Germinal center (tissue), 1 donor: ENCODE measurements around the gene GLDN.
"Not testable (repeated sequence)": the region's sequence is repeated elsewhere in the genome, so short reads cannot be mapped to it uniquely, and the experiment has no call there.

ENCODE experiments used
- DNase-seq: peaks from one replicate; pipeline ENCODE4 v3.0.0; 2012; ENCODE audit warnings: mixed read lengths, low spot score

The GLDN gene

DNA sequence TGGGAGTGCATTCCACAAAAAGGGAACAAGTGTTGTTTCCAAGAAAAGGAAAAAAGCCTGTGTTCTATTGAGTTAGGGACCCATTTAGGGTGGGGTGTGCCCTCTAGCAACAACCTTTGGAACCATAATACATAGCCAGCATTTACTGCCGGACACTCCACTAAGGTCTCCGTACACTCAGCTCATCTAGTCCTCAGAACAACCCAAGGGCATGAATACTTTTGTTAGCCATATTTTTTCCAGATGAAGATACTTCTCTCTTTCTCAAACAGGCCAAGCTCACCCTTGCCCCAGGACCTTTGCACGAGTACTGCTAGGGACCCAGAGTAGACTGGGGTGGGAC, 46.2 kb downstream of the GLDN start:
- DNase-seq, result no peak

DNA sequence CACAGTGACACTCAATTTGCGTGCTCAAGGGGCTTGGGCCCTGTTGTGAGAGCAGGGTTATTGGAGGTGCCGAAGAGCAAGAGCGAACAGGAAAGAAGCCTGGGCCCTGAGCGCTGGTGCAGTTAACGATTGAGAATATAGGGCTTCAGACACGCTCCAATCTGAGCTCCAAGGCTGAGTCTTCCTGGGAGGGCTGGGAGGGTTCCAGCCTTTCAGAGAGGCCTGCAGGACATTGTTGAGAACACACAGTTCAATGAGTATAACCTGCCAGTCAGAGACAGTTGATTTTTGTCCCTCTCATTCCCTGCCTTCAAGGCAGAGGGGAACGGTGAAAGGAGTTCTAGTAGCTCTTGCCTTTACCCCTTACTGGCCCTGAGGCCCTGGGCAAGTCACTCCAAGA, 47.3 kb downstream of the GLDN start:
- DNase-seq, result no peak

DNA sequence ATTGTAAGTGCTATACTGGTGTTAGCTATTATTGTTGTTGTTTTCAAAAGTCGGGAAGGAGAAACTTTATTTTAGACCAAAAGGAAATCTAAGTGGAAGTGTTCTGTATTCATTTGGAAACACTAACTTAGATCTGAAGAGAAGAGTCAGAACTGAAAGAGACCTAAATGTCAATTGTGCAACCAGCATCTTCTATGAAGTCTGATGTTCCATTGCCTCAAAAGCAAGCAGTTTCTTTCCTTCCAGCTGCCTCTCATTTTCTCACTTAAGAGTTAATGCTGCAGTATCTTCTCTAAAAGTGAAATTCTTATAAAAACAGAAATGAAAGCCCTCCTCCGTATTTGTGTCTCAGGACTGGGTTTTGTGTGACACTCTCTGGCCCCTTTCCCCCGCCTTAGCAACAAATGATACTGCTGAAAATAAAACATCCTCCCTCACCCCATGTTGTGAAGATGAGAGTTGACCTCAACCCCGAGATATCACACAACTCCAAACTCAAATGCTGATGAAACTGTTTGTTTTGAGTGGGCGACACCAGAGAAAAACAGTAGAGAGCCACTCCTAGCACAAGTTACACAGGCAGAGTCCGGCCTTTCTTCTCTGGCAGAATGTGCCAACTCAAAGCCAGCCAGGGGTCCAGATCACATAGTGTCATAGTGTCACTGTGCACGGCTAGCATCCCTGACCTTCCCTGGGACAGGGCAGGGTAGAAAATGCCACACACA, 48.9 kb downstream of the GLDN start:
- DNase-seq, result no peak

DNA sequence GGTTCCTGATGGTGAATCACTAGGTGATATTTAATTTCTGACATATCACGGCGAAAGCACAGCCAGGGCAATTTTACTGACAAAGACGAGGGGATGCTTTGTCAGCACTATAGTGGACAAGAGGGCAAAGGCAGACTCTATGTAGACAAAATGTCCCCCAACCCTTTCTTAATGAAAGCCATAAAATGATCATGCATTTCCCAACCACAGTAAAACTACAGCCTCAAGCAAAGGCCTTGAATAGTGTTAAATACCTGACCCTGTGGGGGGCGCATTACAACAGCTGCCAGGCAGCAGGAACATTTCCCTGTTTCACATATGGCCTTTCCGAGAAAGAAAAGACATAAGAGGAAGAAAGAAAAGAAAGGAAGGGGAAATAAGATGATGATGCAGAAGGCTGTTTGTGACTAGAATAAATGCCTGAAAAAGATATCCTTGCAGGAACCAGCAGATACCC, 49.5 kb downstream of the GLDN start:
- DNase-seq, result no peak

DNA sequence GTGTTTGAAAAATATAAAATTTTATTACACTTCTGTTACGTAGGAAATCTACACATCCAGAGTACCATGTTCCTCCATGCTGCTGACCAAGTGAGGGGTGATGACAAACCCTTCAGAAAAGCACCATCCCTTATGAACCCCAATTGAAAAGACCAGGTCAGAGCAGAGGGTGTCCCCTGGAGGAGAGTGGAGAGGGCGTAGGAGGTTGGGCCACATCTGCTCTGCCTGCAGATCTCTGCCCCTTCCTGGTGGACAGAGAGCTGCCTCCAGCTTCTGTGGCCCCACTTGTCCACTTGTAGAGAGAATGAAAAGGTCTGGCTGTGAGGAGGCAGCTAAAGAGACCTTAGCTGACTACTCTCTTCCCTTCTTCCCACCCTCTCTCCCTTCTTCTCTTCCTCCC, 55.5 kb downstream of the GLDN start:
- DNase-seq, result no peak

DNA sequence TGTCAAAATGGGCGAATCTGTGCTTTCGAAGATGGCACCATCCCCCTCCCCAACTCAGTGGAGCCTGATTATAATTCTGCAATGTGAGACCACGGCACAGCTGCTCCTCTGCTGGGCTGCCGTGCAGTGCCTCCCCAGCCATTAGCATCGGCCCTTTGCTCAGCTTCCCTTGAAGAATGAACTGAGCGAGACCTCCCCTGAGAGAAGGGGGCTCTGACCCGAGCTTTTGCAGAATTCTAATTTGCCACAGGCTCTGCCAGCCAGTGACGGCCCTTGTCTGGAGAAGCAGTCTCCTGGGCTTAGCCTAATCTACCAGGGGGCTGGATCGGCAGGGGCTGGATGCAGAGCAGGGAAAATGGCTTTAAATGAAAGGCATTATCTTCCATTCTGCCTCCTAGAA, 57.2 kb downstream of the GLDN start:
- DNase-seq, result no peak

DNA sequence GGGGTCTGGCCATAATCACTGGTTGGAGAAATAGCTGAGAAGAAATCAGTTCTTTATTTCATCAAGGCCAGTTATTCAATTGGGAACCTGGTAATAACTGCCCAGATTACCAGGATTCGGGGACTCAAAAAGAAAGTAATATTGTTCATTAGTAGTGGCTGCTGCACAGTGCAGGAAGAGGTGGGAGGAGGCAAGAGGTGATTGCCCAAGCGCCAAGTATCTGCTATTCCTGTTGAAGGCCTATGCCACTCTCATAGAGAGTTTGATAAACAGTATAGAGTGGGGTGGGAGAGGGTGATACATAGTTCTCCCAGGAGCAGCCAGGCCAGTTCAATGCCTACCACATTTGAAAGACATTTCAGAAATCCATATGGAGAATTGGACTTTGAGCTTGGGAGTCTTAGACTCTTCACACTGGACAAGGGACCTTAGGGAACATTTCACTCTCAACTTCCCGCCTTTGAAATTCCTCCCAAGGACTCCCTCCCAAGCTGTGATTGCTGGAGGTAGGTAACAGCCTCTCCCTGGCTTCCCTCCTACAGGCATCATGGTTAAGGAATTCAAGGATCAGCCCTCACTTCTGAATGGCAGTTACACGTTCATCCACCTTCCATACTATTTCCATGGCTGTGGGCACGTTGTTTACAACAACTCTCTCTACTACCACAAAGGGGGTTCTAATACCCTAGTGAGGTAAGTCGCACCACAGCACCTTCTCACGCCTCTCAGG, 59.8 kb downstream of the GLDN start:
- DNase-seq, result no peak

DNA sequence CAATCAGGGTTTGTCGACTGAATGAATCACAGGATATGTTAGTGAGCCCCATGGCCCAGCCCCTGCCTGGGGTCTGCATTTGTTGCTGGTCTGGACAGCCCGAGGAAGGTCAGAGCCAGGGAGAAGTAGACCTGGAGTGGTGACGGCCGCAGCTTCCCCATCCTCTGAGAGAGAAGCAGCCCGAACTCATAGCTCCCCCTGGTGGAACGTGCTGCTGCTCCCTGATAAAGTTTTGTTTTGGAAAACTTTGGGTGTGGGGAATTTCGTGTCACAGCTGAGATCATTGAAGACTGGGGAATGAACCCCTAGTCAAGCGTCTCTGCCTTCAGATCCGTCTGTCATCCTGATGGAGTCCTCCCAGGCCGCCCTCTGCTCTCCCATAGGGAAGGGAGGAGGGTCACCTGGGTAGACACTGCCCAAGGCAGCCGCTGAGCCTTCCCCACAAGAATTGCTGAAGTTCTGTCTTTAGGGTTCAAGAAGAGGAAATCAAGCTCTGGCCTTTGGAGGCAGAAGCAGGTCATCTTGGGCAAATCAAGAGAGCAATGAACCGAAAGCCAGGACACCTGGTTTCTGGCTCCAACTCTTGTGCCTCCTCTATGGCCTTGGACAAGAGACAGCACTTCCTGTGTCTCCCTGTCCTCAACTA, 60.5 kb downstream of the GLDN start:
- peak; percentile 37 for DNase-seq

DNA sequence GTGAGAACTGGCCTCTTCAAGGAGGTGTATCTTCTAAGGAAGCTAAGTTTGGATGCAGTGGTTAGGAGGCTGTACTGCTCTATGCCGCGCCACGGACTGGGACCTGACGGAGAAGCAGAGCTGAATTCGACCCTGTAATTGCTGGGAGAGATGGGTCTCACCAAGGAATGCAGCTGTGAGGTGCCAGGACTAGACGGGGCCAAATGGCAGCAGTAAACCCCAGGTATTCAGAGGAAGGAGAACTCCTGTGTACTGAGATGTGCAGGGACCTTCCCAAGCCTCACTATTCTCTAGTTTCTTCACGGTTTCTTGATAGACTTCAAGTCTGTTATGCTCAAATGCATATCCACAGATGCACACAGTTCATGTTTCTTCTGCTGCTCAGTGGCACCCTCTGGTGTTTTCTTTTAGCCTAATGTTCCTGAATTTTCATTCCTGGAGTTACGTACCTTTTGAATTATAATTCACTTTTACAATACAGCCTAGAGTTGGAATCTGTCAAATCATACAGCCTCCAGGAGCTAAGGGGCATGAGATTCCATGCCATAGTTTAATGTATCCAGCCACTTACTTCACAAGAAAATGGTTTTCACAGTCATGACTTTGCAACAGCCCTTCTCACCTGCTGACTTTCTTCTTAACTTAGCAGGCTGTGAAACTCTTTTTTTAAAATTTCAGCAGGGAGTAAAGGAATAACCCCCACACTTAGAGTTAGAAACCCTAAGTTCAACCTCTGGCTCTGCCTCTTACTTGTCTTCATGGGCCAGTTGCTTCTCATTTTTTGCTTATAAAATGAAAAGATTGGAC, 61.8 kb downstream of the GLDN start:
- no peak for DNase-seq

DNA sequence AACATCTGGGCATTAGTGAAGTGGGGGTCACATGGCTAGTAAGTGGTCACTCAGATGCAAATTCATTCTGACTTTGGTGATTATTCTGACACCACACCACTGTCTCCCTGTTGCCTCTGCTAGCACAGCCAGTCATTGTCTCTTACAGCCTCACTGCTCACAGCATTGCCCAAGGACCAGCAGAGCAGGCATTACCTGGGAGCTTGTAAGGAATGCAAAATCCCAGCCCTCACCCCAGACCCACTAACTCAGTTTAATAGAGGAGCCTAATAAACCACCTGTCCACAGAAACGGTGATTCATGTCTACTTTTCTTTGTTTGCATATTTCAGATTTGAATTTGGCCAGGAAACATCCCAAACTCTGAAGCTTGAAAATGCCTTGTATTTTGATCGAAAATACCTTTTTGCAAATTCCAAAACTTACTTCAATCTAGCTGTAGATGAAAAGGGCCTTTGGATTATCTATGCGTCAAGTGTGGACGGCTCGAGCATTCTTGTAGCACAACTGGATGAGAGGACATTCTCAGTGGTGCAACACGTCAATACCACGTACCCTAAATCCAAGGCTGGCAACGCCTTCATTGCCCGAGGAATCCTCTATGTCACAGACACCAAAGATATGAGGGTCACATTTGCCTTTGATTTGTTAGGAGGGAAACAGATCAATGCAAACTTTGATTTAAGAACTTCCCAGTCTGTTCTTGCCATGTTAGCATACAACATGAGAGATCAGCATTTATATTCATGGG, 62.7 kb downstream of the GLDN start:
- no peak for DNase-seq

DNA sequence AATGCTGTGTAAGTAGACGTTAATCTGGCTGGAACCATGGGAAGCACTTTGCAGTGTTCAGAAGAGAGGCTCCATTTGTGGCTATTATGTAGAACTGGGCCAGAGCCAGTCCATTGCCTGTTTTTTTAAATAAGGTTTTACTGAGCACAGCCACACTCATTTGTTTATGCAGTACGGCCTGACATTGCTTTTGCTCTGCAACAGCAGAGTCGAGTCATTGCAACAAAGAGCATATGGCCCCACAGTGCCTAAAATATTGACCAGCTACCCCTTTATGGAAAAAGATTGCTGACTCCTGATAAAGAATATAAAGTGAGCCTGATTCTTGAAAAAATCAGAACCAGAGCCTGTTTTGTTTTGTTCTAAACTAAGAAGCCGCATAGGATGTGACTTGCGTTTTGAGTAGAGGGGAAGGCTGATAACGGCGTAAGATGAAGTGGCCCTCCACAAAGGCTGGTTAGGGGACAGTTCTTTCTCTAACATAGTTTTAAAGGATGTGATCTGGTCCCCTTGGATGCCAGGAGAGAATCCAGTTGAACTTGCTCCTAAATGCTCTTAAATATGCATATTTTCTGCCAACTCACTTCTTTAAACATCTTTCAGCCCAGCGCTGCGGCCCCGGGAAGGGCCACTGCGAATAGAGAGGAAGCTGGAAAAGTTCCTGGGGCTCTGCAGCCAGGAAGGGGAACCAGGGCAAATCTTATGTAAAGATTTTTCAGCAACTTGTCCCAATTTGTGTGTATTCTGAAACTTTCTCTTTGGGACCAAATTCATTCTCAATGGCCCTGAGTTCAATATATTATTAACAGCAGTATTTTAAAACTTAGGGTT, 64.5 kb downstream of the GLDN start:
- no peak for DNase-seq

DNA sequence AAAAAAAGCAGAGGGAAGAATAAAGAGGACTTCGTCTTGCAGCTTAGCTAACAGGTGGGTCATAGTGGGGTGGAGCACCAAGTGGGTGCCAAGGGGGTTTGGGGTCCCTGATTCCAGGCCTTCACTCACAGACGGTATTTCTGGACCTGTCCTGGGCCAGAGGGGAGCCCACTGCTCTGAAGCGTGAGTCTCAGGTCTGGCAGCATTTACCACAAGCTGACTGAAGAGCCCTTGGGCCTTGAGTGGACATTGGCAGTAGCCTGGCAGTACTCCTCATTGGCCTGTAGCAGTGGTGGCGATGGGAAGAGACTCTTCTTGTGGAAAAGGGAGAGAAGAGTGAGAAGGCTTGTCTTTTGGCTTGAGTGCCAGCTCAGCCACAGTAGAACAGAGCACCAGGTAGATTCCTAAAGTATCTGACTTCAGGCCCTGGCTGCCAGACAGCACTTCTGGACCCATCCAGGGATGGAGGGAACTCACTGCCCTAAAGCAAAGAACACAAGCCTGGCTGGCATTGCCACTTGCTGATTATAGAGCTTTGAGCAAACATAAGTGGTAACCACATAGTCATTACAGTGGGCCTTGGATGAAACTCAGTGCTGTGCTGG, 72.9 kb downstream of the GLDN start:
- DNase-seq, result no peak

DNA sequence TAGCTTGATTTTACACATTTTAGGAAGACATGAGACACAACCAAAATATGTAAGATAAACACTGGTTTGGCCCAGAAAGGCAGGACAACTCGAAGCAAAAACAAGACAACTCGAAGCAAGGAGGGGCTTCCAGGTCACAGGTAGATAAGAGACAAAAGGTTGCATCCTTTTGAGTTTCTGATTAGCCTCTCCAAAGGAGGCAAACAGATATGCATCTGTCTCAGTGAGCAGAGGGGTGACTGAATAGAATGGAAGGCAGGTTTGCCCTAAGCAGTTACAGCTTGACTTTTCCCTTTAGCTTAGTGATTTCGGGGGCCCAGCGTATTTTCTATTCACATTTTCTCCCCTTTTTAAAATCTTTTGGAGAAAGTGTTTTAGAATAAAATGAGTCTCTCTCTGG, 74.7 kb downstream of the GLDN start:
- no peak for DNase-seq

DNA sequence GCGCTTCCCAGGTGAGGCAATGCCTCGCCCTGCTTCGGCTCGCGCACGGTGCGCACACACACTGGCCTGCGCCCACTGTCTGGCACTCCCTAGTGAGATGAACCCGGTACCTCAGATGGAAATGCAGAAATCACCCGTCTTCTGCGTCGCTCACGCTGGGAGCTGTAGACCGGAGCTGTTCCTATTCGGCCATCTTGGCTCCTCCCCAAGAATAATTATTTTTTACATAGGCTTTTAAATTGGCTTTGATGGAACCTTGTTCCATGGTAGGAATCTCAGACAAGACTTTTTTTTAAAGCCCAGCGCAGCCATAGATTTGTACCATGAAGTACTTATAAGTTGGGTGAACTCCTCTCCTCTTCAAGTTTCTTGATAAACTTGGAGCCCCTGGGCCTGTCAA, 81.6 kb downstream of the GLDN start:
- not testable (repeated sequence) for DNase-seq

DNA sequence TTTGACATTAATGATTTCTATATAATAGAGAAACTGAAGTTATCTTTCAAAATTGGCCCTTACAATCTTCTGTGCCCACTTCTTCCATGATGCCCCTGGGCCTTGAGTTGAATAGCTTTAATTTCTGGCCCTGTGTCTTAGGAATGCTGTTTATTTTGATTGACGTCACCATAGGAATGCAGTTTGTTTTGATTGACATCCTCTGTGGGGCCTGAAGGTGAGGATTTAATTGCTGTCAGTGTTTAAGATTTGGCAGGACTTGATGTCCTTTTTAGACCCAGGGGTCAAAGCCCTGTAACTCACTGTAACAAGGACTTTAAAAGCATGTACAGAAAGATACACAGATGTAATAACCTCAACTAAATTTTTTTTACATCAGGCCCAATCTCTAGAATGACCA, 83.3 kb downstream of the GLDN start:
- DNase-seq, result no peak

DNA sequence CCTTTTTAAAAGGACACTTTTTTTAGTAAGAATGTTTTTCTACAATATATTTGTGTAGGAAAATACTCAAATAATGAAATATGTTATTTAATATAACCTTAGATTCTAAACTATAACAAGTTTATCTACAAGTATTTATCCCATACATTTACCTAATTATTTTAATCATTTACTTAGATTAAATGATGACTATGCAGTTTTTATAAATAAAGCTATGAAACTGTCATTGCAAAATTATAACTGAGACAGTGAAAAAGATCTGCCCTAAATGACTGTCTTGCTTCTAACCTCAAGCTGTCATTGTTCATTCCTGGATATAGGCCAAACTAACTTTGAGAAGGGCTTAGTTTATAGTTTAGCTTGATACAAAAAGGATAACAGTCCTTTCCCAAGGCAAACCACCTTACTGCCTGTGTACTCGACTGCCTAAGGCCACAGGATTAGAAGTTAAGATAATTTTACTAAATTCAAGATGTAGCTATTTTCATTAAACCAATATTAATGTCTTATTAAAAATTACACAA, 84.1 kb downstream of the GLDN start:
- no peak for DNase-seq

DNA sequence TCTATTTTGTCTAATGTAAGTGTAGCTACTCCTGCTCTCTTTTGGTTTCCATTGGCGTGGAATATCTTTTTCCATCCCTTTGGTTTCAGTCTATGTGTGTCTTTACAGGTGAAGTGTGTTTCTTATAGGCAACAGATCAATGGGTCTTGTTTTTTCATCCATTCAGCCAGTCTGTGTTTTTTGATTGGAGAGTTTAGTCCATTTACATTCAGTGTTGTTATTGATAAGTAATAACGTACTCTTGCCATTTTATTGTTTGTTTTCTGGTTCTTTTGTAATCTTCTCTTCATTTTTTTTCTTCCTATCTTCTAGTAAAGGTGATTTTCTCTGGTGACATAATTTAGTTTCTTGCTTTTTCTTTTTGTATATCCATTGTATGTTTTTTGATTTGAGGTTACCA, 97.1 kb downstream of the GLDN start:
- DNase-seq, result no peak

DNA sequence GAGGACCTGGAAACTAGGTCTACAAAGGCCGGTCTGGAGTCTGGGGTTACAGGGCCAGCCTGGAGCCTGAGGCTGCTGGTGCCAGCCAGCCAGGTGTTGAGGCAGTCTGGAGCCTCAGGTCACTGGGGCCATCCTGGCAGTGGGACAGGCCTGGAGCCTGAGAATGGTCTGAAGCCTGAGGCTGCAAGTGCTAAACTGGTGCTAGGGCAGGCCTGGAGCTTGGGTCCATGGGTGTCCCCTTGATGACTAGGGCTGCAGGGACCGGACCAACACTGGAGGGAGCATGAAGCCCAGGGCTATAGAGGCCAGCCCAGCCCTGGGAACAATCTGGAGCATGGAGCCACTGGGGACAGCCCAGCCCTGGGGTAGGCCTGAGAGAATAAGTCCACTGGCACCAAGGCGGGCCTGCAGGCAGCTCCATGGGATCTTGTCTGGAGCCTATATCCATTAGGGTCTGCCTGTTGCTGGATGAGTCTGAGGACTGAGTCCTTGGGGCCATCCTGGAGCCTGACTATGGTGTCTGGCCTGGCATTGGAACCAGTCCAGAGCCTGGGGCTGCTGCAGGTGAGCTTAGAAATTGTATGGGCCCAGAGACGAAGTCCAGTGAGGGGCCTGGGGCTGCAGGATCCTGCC, 101.9 kb downstream of the GLDN start:
- DNase-seq, result no peak

DNA sequence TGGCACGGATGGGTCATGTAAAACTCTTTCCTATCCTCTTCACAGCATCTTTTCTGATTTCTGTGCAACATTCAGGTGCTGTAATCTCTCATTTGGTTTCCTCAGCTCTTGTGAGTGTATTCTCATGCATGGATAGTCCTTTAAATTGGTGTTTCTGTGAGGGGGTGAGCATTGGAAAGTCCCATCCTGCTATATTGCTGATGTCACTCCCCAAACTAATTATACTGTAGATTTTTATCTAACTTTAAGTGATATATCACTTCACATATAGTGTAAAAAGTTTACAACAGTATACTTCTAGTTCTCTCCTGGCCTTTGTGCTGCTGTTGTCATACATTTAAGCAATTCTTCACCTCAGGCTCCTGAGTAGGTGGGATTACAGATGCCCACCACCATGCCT, 102.7 kb downstream of the GLDN start:
- no peak for DNase-seq

DNA sequence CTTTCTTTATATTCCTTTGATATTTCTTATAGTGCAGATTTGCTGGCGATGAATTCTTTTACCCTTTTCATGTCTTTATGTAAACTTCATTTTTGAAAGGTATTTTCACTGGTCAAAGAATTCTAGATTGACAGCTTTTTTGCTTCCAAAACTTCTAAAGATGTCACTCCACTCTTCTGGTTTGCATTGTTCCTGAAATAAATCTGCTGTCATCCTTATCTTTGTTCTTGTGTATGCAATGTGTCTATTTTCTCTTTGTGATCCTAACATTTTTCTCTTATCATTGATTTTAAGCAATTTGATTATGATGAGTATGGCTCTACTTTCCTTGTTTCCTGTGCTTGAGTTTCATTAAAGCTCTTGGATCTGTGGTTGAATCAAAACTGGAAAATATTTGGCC, 103.4 kb downstream of the GLDN start:
- DNase-seq, result no peak
